ENCODE data around the gene ARID5B.
A peak's percentile ranks its signal among the peaks of the same experiment; 100 is the strongest.

ARID5B gene

GRCh38 chr10:61986382-61986781, 84.9 kb downstream of the ARID5B start:
- ChIA-PET POLR2A (no interaction called here), CTCF (no interaction called here)
- Histone ChIP-seq H3K27ac (ENCODE audit: extremely low read depth, low read depth, low read length) (no peak overlapping the region), H3K4me1 (ENCODE audit: control insufficient read depth, insufficient read depth, low read length) (no peaks in the 10 kb centered on the region), H3K9me3 (ENCODE audit: control insufficient read depth, insufficient read depth, low read depth, low read length) (no peaks in the 10 kb centered on the region), H3K36me3 (ENCODE audit: control insufficient read depth in 2 of 2, insufficient read depth in 1 of 2, low read length in 2 of 2) (no peaks in the 10 kb centered on the region), H3K4me3 (ENCODE audit: low read depth, low read length) (no peak overlapping the region)
- TF ChIP-seq ZNF747 (tag by site-specific recombination; IDR thresholded peaks at IDR 0.05) (no peak), IKZF3 (tag by site-specific recombination; IDR thresholded peaks at IDR 0.05) (0 out of 2 replicates have a peak, but pooled peaks have one; percentile 20)

- TF ChIP-seq ZNF76 (tag by site-specific recombination; IDR thresholded peaks at IDR 0.05; ENCODE audit: borderline replicate concordance, low read depth), result no peak
- no peak for TF ChIP-seq ZNF416 (tag by site-specific recombination; IDR thresholded peaks at IDR 0.05)
- no peak for TF ChIP-seq ZNF37A (tag by site-specific recombination; IDR thresholded peaks at IDR 0.05)
- no peak for TF ChIP-seq ZNF335 (tag by site-specific recombination; conservative IDR thresholded peaks at IDR 0.05)
- no peak for TF ChIP-seq ZNF138 (tag by site-specific recombination; IDR thresholded peaks at IDR 0.05; ENCODE audit: borderline replicate concordance)
- no peak for TF ChIP-seq ZNF580 (tag by site-specific recombination; IDR thresholded peaks at IDR 0.05)
- TF ChIP-seq ZNF670 (tag by site-specific recombination; IDR thresholded peaks at IDR 0.05; ENCODE audit: low read depth), result no peak
- no peak for TF ChIP-seq SALL2 (tag by site-specific recombination; IDR thresholded peaks at IDR 0.05; ENCODE audit: borderline replicate concordance)
- TF ChIP-seq KLF7 (tag by site-specific recombination; IDR thresholded peaks at IDR 0.05; ENCODE audit: borderline replicate concordance), result no peak
- no peak for TF ChIP-seq HOXA7 (CRISPR knock-in tag; IDR thresholded peaks at IDR 0.05; ENCODE audit: borderline replicate concordance)
- no peak for TF ChIP-seq TSHZ1 (tag by site-specific recombination; IDR thresholded peaks at IDR 0.05; ENCODE audit: borderline replicate concordance)
- no peak for TF ChIP-seq ZNF529 (tag by site-specific recombination; IDR thresholded peaks at IDR 0.05; ENCODE audit: insufficient replicate concordance)
- no peak for TF ChIP-seq ZNF132 (tag by site-specific recombination; IDR thresholded peaks at IDR 0.05; ENCODE audit: borderline replicate concordance)
- POLR2A ChIA-PET, result no interaction called here
- H3K4me3 ChIP-seq (ENCODE audit: low read depth, low read length), result no peak overlapping the region
- CTCF ChIA-PET, result no interaction called here
- no peaks in the 10 kb centered on the region for H3K36me3 ChIP-seq (ENCODE audit: control insufficient read depth in 2 of 2, insufficient read depth in 1 of 2, low read length in 2 of 2)
- no peaks in the 10 kb centered on the region for H3K4me1 ChIP-seq (ENCODE audit: control insufficient read depth, insufficient read depth, low read length)
- H3K9me3 ChIP-seq (ENCODE audit: control insufficient read depth, insufficient read depth, low read depth, low read length), result no peaks in the 10 kb centered on the region
- no peak overlapping the region for H3K27ac ChIP-seq (ENCODE audit: extremely low read depth, low read depth, low read length)
Observed at GRCh38 chr10:61986788-61987492, 85.4 kb downstream of the ARID5B start.

- H3K27ac ChIP-seq (ENCODE audit: extremely low read depth, low read depth, low read length), result no peak overlapping the region
- ChIA-PET CTCF (no interaction called here), POLR2A (no interaction called here)
- H3K4me3 ChIP-seq (ENCODE audit: low read depth, low read length), result no peak overlapping the region
- H3K36me3 ChIP-seq (ENCODE audit: control insufficient read depth in 2 of 2, insufficient read depth in 1 of 2, low read length in 2 of 2), result no peaks in the 10 kb centered on the region
- H3K4me1 ChIP-seq (ENCODE audit: control insufficient read depth, insufficient read depth, low read length), result peaks cover under 1% of the 10 kb centered on the region; the same call in 1 of the 2 replicates
- no peaks in the 10 kb centered on the region for H3K9me3 ChIP-seq (ENCODE audit: control insufficient read depth, insufficient read depth, low read depth, low read length)
- TF ChIP-seq ZNF391 (tag by site-specific recombination; IDR thresholded peaks at IDR 0.05; ENCODE audit: borderline replicate concordance, low read depth) (no peak), ZNF169 (tag by site-specific recombination; IDR thresholded peaks at IDR 0.05) (no peak), ZNF664 (tag by site-specific recombination; IDR thresholded peaks at IDR 0.05) (no peak), PRDM6 (tag by site-specific recombination; IDR thresholded peaks at IDR 0.05) (no peak), ZNF776 (tag by site-specific recombination; IDR thresholded peaks at IDR 0.05; ENCODE audit: borderline replicate concordance) (no peak), KLF8 (tag by site-specific recombination; IDR thresholded peaks at IDR 0.05) (no peak), ZNF76 (tag by site-specific recombination; IDR thresholded peaks at IDR 0.05; ENCODE audit: borderline replicate concordance, low read depth) (no peak), ZNF211 (tag by site-specific recombination; IDR thresholded peaks at IDR 0.05; ENCODE audit: low read depth) (no peak), ZNF704 (tag by site-specific recombination; IDR thresholded peaks at IDR 0.05) (no peak), SP7 (tag by site-specific recombination; IDR thresholded peaks at IDR 0.05) (no peak), ZNF529 (tag by site-specific recombination; IDR thresholded peaks at IDR 0.05; ENCODE audit: insufficient replicate concordance) (no peak), ZNF121 (tag by site-specific recombination; IDR thresholded peaks at IDR 0.05) (no peak)
Observed at GRCh38 chr10:61987537-61987936, 86.0 kb downstream of the ARID5B start.

Measured in HEK293 (cell line).